Measurements from ENCODE around the gene SPPL3.

Gene SPPL3

GRCh38 chr12:120799243-120800045 is 104.7 kb downstream of the SPPL3 start:
- Histone ChIP-seq H3K79me2 (ENCODE audit: control insufficient read depth, low read length) (peaks cover 9% of the 10 kb centered on the region), H4K20me1 (ENCODE audit: control insufficient read depth, insufficient read depth, low read depth, low read length) (no peaks in the 10 kb centered on the region), H3K27ac (ENCODE audit: low read depth, low read length) (no peak overlapping the region), H3K4me1 (ENCODE audit: control insufficient read depth, low read length) (peaks cover 44% of the 10 kb centered on the region), H3K9me2 (replicated peaks; ENCODE audit: control insufficient read depth, low read length) (no peaks in the 10 kb centered on the region), H3K4me2 (ENCODE audit: low read length) (peak overlapping the region; percentile 11; the same call in 1 of the 2 replicates), H3K4me3 (ENCODE audit: low read length) (no peak overlapping the region), H3K9me3 (ENCODE audit: control insufficient read depth, insufficient read depth, low read length) (peaks cover 11% of the 10 kb centered on the region; the same call in 1 of the 2 replicates), H3K27me3 (ENCODE audit: control insufficient read depth, low read length) (no peaks in the 10 kb centered on the region), H3K36me3 (ENCODE audit: control insufficient read depth, low read length) (peaks cover 14% of the 10 kb centered on the region), H3F3A (ENCODE audit: control insufficient read depth, insufficient read depth) (no peaks in the 10 kb centered on the region)
- TF ChIP-seq EZH2phosphoT487 (IDR thresholded peaks at IDR 0.05; ENCODE audit: borderline replicate concordance, low read length) (no peak), CTCF (IDR thresholded peaks at IDR 0.05; ENCODE audit: low read depth, low read length, poor library complexity, severe bottlenecking) (no peak)

GRCh38 chr12:120798696-120799095 is 105.5 kb downstream of the SPPL3 start:
- H3K27ac ChIP-seq (ENCODE audit: low read depth, low read length) = no peak overlapping the region
- peaks cover 9% of the 10 kb centered on the region; the same call in 1 of the 2 replicates for H3K79me2 ChIP-seq (ENCODE audit: control insufficient read depth, low read length)
- H3K4me1 ChIP-seq (ENCODE audit: control insufficient read depth, low read length) = peaks cover 44% of the 10 kb centered on the region
- H3K4me2 ChIP-seq (ENCODE audit: low read length) = peak overlapping the region; percentile 11
- TF ChIP-seq CTCF (IDR thresholded peaks at IDR 0.05; ENCODE audit: low read depth, low read length, poor library complexity, severe bottlenecking) = no peak
- no peak for TF ChIP-seq EZH2phosphoT487 (IDR thresholded peaks at IDR 0.05; ENCODE audit: borderline replicate concordance, low read length)
- no peaks in the 10 kb centered on the region for H4K20me1 ChIP-seq (ENCODE audit: control insufficient read depth, insufficient read depth, low read depth, low read length)
- no peaks in the 10 kb centered on the region for H3K9me2 ChIP-seq (replicated peaks; ENCODE audit: control insufficient read depth, low read length)
- no peaks in the 10 kb centered on the region for H3F3A ChIP-seq (ENCODE audit: control insufficient read depth, insufficient read depth)
- H3K27me3 ChIP-seq (ENCODE audit: control insufficient read depth, low read length) = no peaks in the 10 kb centered on the region
- H3K36me3 ChIP-seq (ENCODE audit: control insufficient read depth, low read length) = peaks cover 14% of the 10 kb centered on the region
- H3K4me3 ChIP-seq (ENCODE audit: low read length) = no peak overlapping the region
- peaks cover 11% of the 10 kb centered on the region; the same call in 1 of the 2 replicates for H3K9me3 ChIP-seq (ENCODE audit: control insufficient read depth, insufficient read depth, low read length)

- Histone ChIP-seq H3K4me2 (ENCODE audit: low read length) (peak overlapping the region; percentile 11), H3K9me2 (replicated peaks; ENCODE audit: control insufficient read depth, low read length) (no peaks in the 10 kb centered on the region), H3K27me3 (ENCODE audit: control insufficient read depth, low read length) (no peaks in the 10 kb centered on the region), H3K9me3 (ENCODE audit: control insufficient read depth, insufficient read depth, low read length) (peaks cover 11% of the 10 kb centered on the region; the same call in 1 of the 2 replicates), H3K36me3 (ENCODE audit: control insufficient read depth, low read length) (peaks cover 14% of the 10 kb centered on the region), H4K20me1 (ENCODE audit: control insufficient read depth, insufficient read depth, low read depth, low read length) (no peaks in the 10 kb centered on the region), H3K27ac (ENCODE audit: low read depth, low read length) (no peak overlapping the region), H3K79me2 (ENCODE audit: control insufficient read depth, low read length) (peaks cover 9% of the 10 kb centered on the region; the same call in 1 of the 2 replicates), H3K4me1 (ENCODE audit: control insufficient read depth, low read length) (peaks cover 47% of the 10 kb centered on the region), H3K4me3 (ENCODE audit: low read length) (no peak overlapping the region), H3F3A (ENCODE audit: control insufficient read depth, insufficient read depth) (no peaks in the 10 kb centered on the region)
- TF ChIP-seq EZH2phosphoT487 (IDR thresholded peaks at IDR 0.05; ENCODE audit: borderline replicate concordance, low read length) = no peak
- no peak for TF ChIP-seq CTCF (IDR thresholded peaks at IDR 0.05; ENCODE audit: low read depth, low read length, poor library complexity, severe bottlenecking)
Observed at GRCh38 chr12:120797677-120798642, 106.2 kb downstream of the SPPL3 start.
